Kidney (tissue), 14 donors: Measurements from ENCODE around the gene WNT5A. TPM values are rescaled to one million over a fixed set of nuclear protein-coding genes. Genes with fewer than 3 reads are reported as not detected.

Experiments
- DNase-seq, 5 donors: peaks; one replicate each; pipeline ENCODE4 v3.0.0-alpha.2; 2013 to 2020
- FAIRE-seq: peaks from 2 replicates; lab custom pipeline; 2012; peaks lifted over from hg19 to GRCh38; lab: Jason Lieb, UNC
- H3K27ac ChIP-seq, 2 donors: one replicate each; pipeline ENCODE4 v1.7.0; 2013; ENCODE audit warnings: low read depth in 2 of 2, low read length in 2 of 2, inconsistent platforms in 1 of 2
- H3K27me3 ChIP-seq: one replicate; pipeline ENCODE4 v1.7.1; 2013; ENCODE audit warnings: low read length, inconsistent platforms; ENCODE audit not compliant: control insufficient read depth, insufficient read depth
- H3K36me3 ChIP-seq, 3 donors: one replicate each; pipeline versions ENCODE4 v1.7.0 to v1.7.1; 2013; ENCODE audit warnings: low read length in 3 of 3, control low read depth in 1 of 3, inconsistent platforms in 1 of 3; ENCODE audit not compliant: insufficient read depth in 3 of 3, control insufficient read depth in 2 of 3
- H3K4me1 ChIP-seq, 3 donors: one replicate each; pipeline versions ENCODE4 v1.7.0 to v1.7.1; 2013; ENCODE audit warnings: low read length in 3 of 3, inconsistent platforms in 1 of 3, low read depth in 1 of 3; ENCODE audit not compliant: control insufficient read depth in 2 of 3, insufficient read depth in 2 of 3
- H3K4me3 ChIP-seq, 3 donors: one replicate each; pipeline versions ENCODE4 v1.7.0 to v1.8.1; 2013; ENCODE audit warnings: low read length in 3 of 3, control low read depth in 1 of 3, inconsistent platforms in 1 of 3
- H3K9ac ChIP-seq, 3 donors: one replicate each; pipeline versions ENCODE4 v1.7.0 to v1.7.1; 2013; ENCODE audit warnings: low read length in 3 of 3, control low read depth in 1 of 3, inconsistent platforms in 1 of 3
- H3K9me3 ChIP-seq, 3 donors: one replicate each; pipeline versions ENCODE4 v1.7.0 to v1.7.1; 2013; ENCODE audit warnings: low read length in 3 of 3, control low read depth in 1 of 3, inconsistent platforms in 1 of 3; ENCODE audit not compliant: control insufficient read depth in 2 of 3, insufficient read depth in 1 of 3
- CTCF ChIP-seq: IDR thresholded peaks from 3 replicates; pipeline ENCODE4 v1.5.1; 2012; ENCODE audit warnings: mild to moderate bottlenecking, moderate library complexity, borderline replicate concordance; ENCODE audit not compliant: insufficient read depth; ENCODE audit errors: extremely low read depth
- intact Hi-C: fragments of 100-400 bp; cut with DNase I; formaldehyde crosslinking; loops from one replicate; pipeline ENCODE4 v1.11.1; 2022
- polyA plus RNA-seq: library from polyadenylated mRNA; stranded (reverse); fragments of 350-450 nt; fragmentation: Illumina TruSeq; extraction: RNeasy Lipid Tissue Mini Kit (QIAGEN cat#74804); gene quantifications from one replicate; pipeline ENCODE4 v1.2.3, GENCODE V29; 2014; ENCODE audit warnings: low read depth, low replicate concordance; ENCODE audit not compliant: insufficient read depth
- total RNA-seq: library from RNA; stranded (reverse); fragmentation: NEBNext Ultra II Directional; extraction: Animal tissue kit (Norgen Biotek cat#: 25700); gene quantifications from one replicate; pipeline ENCODE4 v1.2.1, GENCODE V29; 2021
- donor health status: control.
- donor health status: control.
- donor health status: control.
- donor health status: control.
- donor health status: control.
- donor health status: DM: yes; HTN: yes; CAD: no.
- donor health status: Normal renal cell carcinoma (clear cell type).

WNT5A gene
- total and polyA plus RNA-seq, 2 donors from 2014 or later = 0.67 to 9.9 TPM

DNA sequence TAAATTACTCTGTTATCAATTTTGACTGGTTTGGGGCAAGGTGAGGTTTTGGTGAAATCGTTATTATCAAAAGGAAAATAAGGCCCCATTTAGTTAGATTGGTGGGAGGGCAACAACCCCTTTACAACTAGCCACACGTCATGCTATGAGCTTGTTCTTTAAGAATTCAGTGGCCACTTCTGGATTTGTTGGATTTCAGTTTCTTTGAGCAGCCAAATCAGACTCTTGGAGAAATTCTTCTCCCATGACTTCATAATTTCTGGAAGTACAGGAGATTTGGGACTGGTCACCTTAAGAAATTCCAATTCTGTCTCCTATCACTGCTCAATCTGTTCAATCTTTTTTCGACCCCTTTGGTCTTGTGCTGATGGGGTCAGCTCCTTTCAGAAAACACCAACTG is 14.8 kb upstream of the WNT5A start:
- no peak for DNase-seq
- intact Hi-C loops = no loop called here
- TF ChIP-seq CTCF = no peak
- Histone ChIP-seq H3K27ac (no peak overlapping the region), H3K9ac (no peak overlapping the region), H3K36me3 (no peaks in the 10 kb centered on the region), H3K27me3 (no peaks in the 10 kb centered on the region), H3K4me3 (no peak overlapping the region), H3K4me1 (no peaks in the 10 kb centered on the region), H3K9me3 (no peaks in the 10 kb centered on the region)
- FAIRE-seq = no peak

DNA sequence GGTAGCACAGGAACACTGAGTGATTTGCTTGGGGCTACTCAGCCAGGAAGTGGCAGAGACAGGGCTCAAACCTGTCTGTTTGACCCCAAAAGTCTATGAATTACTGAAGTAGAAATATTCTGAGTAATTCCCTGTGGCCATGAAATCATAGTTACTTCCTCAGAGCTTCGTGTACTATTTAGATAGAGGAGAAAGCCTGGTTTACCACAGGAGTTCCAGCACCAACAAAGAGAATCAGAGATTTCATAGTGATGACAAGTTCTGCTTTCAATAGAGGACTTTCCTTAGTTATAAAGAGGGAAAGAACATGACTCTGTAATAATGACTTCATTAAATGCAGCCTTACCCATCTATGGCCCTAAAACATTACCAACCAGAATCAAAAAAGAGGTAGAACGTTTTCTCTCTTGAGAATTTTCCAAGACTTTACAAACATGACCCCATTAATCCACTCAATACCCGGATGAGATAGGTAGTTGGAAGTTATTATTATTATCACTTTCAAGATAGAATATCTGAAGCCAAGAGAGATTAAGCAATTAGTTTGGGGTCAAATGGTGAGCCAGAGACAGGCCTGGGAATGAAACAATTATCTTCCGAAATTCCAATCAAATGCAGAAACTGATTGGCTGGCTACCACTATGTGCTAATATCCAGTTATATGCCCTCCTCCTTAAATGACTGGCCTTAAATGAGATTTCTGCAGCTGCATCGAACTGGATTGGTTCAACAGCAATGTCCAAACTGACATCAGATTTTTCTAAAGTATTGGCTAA is 13.6 kb upstream of the WNT5A start:
- Histone ChIP-seq H3K4me3 (no peak overlapping the region), H3K36me3 (no peaks in the 10 kb centered on the region), H3K9me3 (no peaks in the 10 kb centered on the region), H3K27me3 (no peaks in the 10 kb centered on the region), H3K4me1 (no peaks in the 10 kb centered on the region), H3K27ac (no peak overlapping the region), H3K9ac (no peak overlapping the region)
- intact Hi-C loops = no loop called here
- FAIRE-seq = no peak
- no peak for DNase-seq
- TF ChIP-seq CTCF = no peak

DNA sequence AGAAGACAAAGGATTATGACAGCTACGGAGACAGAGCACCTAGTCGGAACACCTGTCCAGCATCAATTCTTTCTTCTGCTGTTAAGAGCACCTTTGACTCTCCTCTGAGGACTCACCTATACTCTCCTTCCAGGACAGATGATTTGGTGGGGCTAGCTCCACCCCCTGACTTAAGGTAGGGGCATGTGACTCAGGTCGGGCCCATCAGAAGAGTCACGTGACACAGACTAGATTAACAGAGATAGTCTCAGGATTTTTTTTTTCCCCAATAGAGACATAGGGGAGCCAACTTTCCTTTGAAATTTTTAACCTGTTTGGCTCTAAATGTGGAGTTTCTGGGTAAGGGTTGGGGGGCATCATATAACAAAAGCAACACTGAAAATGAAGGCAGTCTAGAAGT is 11.4 kb upstream of the WNT5A start:
- DNase-seq (no peak), FAIRE-seq (no peak)
- intact Hi-C loops = no loop called here
- Histone ChIP-seq H3K9ac (no peak overlapping the region), H3K4me3 (no peak overlapping the region), H3K27me3 (no peaks in the 10 kb centered on the region), H3K9me3 (no peaks in the 10 kb centered on the region), H3K36me3 (no peaks in the 10 kb centered on the region), H3K4me1 (no peaks in the 10 kb centered on the region), H3K27ac (no peak overlapping the region)
- no peak for TF ChIP-seq CTCF
